ENCODE measurements around the gene SHROOM3.

- TF ChIP-seq GATA2 (IDR thresholded peaks at IDR 0.05; ENCODE audit: low read depth, low read length) (no peak), GATA3 (IDR thresholded peaks at IDR 0.05; ENCODE audit: low read depth, low read length) (no peak)
Observed at GRCh38 chr4:76692761-76693160, 257.7 kb downstream of the SHROOM3 start.

All from SH-SY5Y (cell line).